Stomach smooth muscle (tissue), 2 donors: ENCODE data around the gene WNT6.
"Not testable (repeated sequence)": the region's sequence is repeated elsewhere in the genome, so short reads cannot be mapped to it uniquely, and the experiment has no call there.

Experiments
- H3K27ac ChIP-seq: one replicate; pipeline ENCODE4 v1.7.0; 2013; ENCODE audit warnings: mild to moderate bottlenecking, low read length, inconsistent platforms
- H3K27me3 ChIP-seq, 2 donors: one replicate each; pipeline ENCODE4 v1.7.0; 2013; ENCODE audit warnings: low read length in 2 of 2; ENCODE audit not compliant: insufficient read depth in 2 of 2, control insufficient read depth in 1 of 2
- H3K36me3 ChIP-seq, 2 donors: one replicate each; pipeline ENCODE4 v1.7.0; 2013; ENCODE audit warnings: low read length in 2 of 2; ENCODE audit not compliant: control insufficient read depth in 2 of 2, insufficient read depth in 2 of 2
- H3K4me1 ChIP-seq: one replicate; pipeline ENCODE4 v1.7.0; 2013; ENCODE audit warnings: low read length; ENCODE audit not compliant: control insufficient read depth, insufficient read depth
- H3K4me3 ChIP-seq, 2 donors: one replicate each; pipeline ENCODE4 v1.7.0; 2013; ENCODE audit warnings: low read length in 2 of 2
- H3K9ac ChIP-seq, 2 donors: one replicate each; pipeline ENCODE4 v1.7.0; 2013; ENCODE audit warnings: low read length in 2 of 2, mild to moderate bottlenecking in 1 of 2
- H3K9me3 ChIP-seq, 2 donors: one replicate each; pipeline ENCODE4 v1.7.0; 2013; ENCODE audit warnings: low read length in 2 of 2; ENCODE audit not compliant: control insufficient read depth in 2 of 2
- donor health status: healthy.
- donor health status: Pancreatic carcinoma.

Gene WNT6

GRCh38 chr2:218830526-218831306 is 28.9 kb upstream of the WNT6 start:
- Histone ChIP-seq H3K9me3 (no peaks in the 10 kb centered on the region), H3K27ac (no peak overlapping the region), H3K36me3 (no peaks in the 10 kb centered on the region), H3K4me3 (no peak overlapping the region), H3K9ac (no peak overlapping the region), H3K4me1 (peaks cover 26% of the 10 kb centered on the region), H3K27me3 (peaks cover 0 to 36% of the 10 kb centered on the region in 2 donors)

GRCh38 chr2:218831378-218831990 is 28.1 kb upstream of the WNT6 start, which contains the start of gene PRKAG3:
Gene PRKAG3 (minus strand): TSS chr2:218831803.
- Histone ChIP-seq H3K27me3 (peaks cover 0 to 37% of the 10 kb centered on the region in 2 donors), H3K4me1 (peaks cover 26% of the 10 kb centered on the region), H3K9ac (no peak within 1 kb of the TSS)

GRCh38 chr2:218832081-218832480 is 27.5 kb upstream of the WNT6 start:
- Histone ChIP-seq H3K4me1 (peaks cover 26% of the 10 kb centered on the region), H3K36me3 (no peaks in the 10 kb centered on the region), H3K9ac (no peak overlapping the region), H3K4me3 (no peak overlapping the region), H3K9me3 (no peaks in the 10 kb centered on the region), H3K27ac (no peak overlapping the region), H3K27me3 (peaks cover 0 to 37% of the 10 kb centered on the region in 2 donors)

More at GRCh38 chr2:218831378-218831990, 28.1 kb upstream of the WNT6 start, which contains the start of gene PRKAG3:
- H3K27ac ChIP-seq: peak within 1 kb of the TSS; percentile 46
- no peaks in the 10 kb centered on the region for H3K36me3 ChIP-seq
- H3K9me3 ChIP-seq: no peaks in the 10 kb centered on the region
- no peak within 1 kb of the TSS for H3K4me3 ChIP-seq

GRCh38 chr2:218832520-218832919 is 27.1 kb upstream of the WNT6 start:
- Histone ChIP-seq H3K9me3 (no peaks in the 10 kb centered on the region), H3K9ac (no peak overlapping the region), H3K4me1 (peaks cover 26% of the 10 kb centered on the region), H3K27ac (peak overlapping the region; percentile 46), H3K27me3 (peaks cover 0 to 37% of the 10 kb centered on the region in 2 donors), H3K36me3 (no peaks in the 10 kb centered on the region), H3K4me3 (no peak overlapping the region)

- H3K9me3 ChIP-seq: no peaks in the 10 kb centered on the region
- H3K4me3 ChIP-seq: no peak overlapping the region
- peaks cover 26% of the 10 kb centered on the region for H3K4me1 ChIP-seq
- H3K9ac ChIP-seq: no peak overlapping the region
- H3K27me3 ChIP-seq: peaks cover 0 to 37% of the 10 kb centered on the region in 2 donors
- H3K27ac ChIP-seq: peak overlapping the region; percentile 46
- H3K36me3 ChIP-seq: no peaks in the 10 kb centered on the region
Observed at GRCh38 chr2:218833023-218833609, 26.5 kb upstream of the WNT6 start.

GRCh38 chr2:218834685-218835084 is 24.9 kb upstream of the WNT6 start:
- Histone ChIP-seq H3K4me3 (no peak overlapping the region), H3K9me3 (no peaks in the 10 kb centered on the region), H3K4me1 (peaks cover 25% of the 10 kb centered on the region), H3K27me3 (peaks cover 0 to 31% of the 10 kb centered on the region in 2 donors), H3K9ac (no peak overlapping the region), H3K27ac (no peak overlapping the region), H3K36me3 (no peaks in the 10 kb centered on the region)

GRCh38 chr2:218837495-218837894 is 22.1 kb upstream of the WNT6 start:
- no peak overlapping the region for H3K4me3 ChIP-seq
- H3K27me3 ChIP-seq: peaks cover 0 to 20% of the 10 kb centered on the region in 2 donors
- peaks cover 2 to 3% of the 10 kb centered on the region in 2 donors for H3K9me3 ChIP-seq
- H3K36me3 ChIP-seq: no peaks in the 10 kb centered on the region
- no peak overlapping the region for H3K9ac ChIP-seq
- H3K27ac ChIP-seq: no peak overlapping the region
- peaks cover 7% of the 10 kb centered on the region for H3K4me1 ChIP-seq

GRCh38 chr2:218839430-218839829 is 20.2 kb upstream of the WNT6 start:
- H3K27ac ChIP-seq: no peak overlapping the region
- peaks cover 0 to 10% of the 10 kb centered on the region in 2 donors for H3K27me3 ChIP-seq
- H3K9me3 ChIP-seq: peaks cover 2 to 3% of the 10 kb centered on the region in 2 donors
- H3K4me3 ChIP-seq: no peak overlapping the region
- H3K4me1 ChIP-seq: no peaks in the 10 kb centered on the region
- no peak overlapping the region for H3K9ac ChIP-seq
- H3K36me3 ChIP-seq: no peaks in the 10 kb centered on the region

- Histone ChIP-seq H3K27me3 (peaks cover 0 to 6% of the 10 kb centered on the region in 2 donors), H3K9me3 (peaks cover 2 to 3% of the 10 kb centered on the region in 2 donors), H3K9ac (no peak overlapping the region), H3K4me1 (no peaks in the 10 kb centered on the region), H3K4me3 (no peak overlapping the region), H3K27ac (no peak overlapping the region), H3K36me3 (no peaks in the 10 kb centered on the region)
Observed at GRCh38 chr2:218839888-218840287, 19.7 kb upstream of the WNT6 start.

- not testable (repeated sequence) for H3K4me1 ChIP-seq, H3K36me3 ChIP-seq, H3K9ac ChIP-seq, H3K27ac ChIP-seq, H3K4me3 ChIP-seq, H3K9me3 ChIP-seq
- peaks cover 10 to 12% of the 10 kb centered on the region in 2 donors for H3K27me3 ChIP-seq
Observed at GRCh38 chr2:218844334-218844733, 15.3 kb upstream of the WNT6 start.
